Measurements from ENCODE around the gene GOLPH3L.
"Not testable (repeated sequence)": the region's sequence is repeated elsewhere in the genome, so short reads cannot be mapped to it uniquely, and the experiment has no call there.

The GOLPH3L gene

GRCh38 chr1:150634839-150635622 lies 61.9 kb downstream of the GOLPH3L start:
- TF ChIP-seq WT1 (tag by site-specific recombination; IDR thresholded peaks at IDR 0.05), result peak; percentile 74

GRCh38 chr1:150629115-150629928 lies 67.6 kb downstream of the GOLPH3L start, which contains the start of gene ENSA:
TSS of gene ENSA (minus strand) at chr1:150629612. CDS start at chr1:150629470, 142 bp downstream.
- no peaks in the 10 kb centered on the region for H3K4me1 ChIP-seq (ENCODE audit: control insufficient read depth, insufficient read depth, low read length)
- peaks cover 7 to 35% of the 10 kb centered on the region in 2 experiments for H3K36me3 ChIP-seq (ENCODE audit: control insufficient read depth in 2 of 2, insufficient read depth in 1 of 2, low read length in 2 of 2)
- H3K27ac ChIP-seq (ENCODE audit: extremely low read depth, low read depth, low read length), result peak within 1 kb of the TSS; percentile 61
- ChIA-PET POLR2A (interaction anchor here (0.5 to 3.0 kb wide), 30 partner anchors 8 to 394 kb away, joined by 3 to 56 read pairs (median 5); partner anchors contain the start of genes ADAMTSL4, GOLPH3L and MCL1), CTCF (interaction anchor here (0.6 to 1.8 kb wide), 5 partner anchors 10 to 712 kb away, joined by 3 to 9 read pairs (median 4); no protein-coding TSS in a partner anchor)
- H3K4me3 ChIP-seq (ENCODE audit: low read depth, low read length), result peak within 1 kb of the TSS; percentile 77
- H3K9me3 ChIP-seq (ENCODE audit: control insufficient read depth, insufficient read depth, low read depth, low read length), result no peaks in the 10 kb centered on the region
- no peak for TF ChIP-seq ZNF544 (tag by site-specific recombination; IDR thresholded peaks at IDR 0.05)
- no peak for TF ChIP-seq ZNF558 (tag by site-specific recombination; IDR thresholded peaks at IDR 0.05)
- TF ChIP-seq ZNF777 (tag by site-specific recombination; IDR thresholded peaks at IDR 0.05; ENCODE audit: borderline replicate concordance), result no peak
- no peak for TF ChIP-seq ZNF621 (tag by site-specific recombination; IDR thresholded peaks at IDR 0.05)
- TF ChIP-seq, protein P1, sequence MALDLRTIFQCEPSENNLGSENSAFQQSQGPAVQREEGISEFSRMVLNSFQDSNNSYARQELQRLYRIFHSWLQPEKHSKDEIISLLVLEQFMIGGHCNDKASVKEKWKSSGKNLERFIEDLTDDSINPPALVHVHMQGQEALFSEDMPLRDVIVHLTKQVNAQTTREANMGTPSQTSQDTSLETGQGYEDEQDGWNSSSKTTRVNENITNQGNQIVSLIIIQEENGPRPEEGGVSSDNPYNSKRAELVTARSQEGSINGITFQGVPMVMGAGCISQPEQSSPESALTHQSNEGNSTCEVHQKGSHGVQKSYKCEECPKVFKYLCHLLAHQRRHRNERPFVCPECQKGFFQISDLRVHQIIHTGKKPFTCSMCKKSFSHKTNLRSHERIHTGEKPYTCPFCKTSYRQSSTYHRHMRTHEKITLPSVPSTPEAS (tag by site-specific recombination; IDR thresholded peaks at IDR 0.05), result no peak
- peak; percentile 80 for TF ChIP-seq SP3 (tag by site-specific recombination; IDR thresholded peaks at IDR 0.05)
- no peak for TF ChIP-seq ZNF266 (tag by site-specific recombination; IDR thresholded peaks at IDR 0.05; ENCODE audit: low read depth)
- TF ChIP-seq ZNF510 (tag by site-specific recombination; IDR thresholded peaks at IDR 0.05; ENCODE audit: insufficient replicate concordance), result no peak
- TF ChIP-seq ZNF624 (tag by site-specific recombination; IDR thresholded peaks at IDR 0.05), result no peak
- no peak for TF ChIP-seq ZNF140 (tag by site-specific recombination; IDR thresholded peaks at IDR 0.05)
- no peak for TF ChIP-seq ZNF302 (tag by site-specific recombination; IDR thresholded peaks at IDR 0.05; ENCODE audit: low read depth)
- TF ChIP-seq ZBTB17 (tag by site-specific recombination; IDR thresholded peaks at IDR 0.05), result peak; percentile 53
- TF ChIP-seq SALL2 (tag by site-specific recombination; IDR thresholded peaks at IDR 0.05; ENCODE audit: borderline replicate concordance), result no peak
- TF ChIP-seq, protein P2, sequence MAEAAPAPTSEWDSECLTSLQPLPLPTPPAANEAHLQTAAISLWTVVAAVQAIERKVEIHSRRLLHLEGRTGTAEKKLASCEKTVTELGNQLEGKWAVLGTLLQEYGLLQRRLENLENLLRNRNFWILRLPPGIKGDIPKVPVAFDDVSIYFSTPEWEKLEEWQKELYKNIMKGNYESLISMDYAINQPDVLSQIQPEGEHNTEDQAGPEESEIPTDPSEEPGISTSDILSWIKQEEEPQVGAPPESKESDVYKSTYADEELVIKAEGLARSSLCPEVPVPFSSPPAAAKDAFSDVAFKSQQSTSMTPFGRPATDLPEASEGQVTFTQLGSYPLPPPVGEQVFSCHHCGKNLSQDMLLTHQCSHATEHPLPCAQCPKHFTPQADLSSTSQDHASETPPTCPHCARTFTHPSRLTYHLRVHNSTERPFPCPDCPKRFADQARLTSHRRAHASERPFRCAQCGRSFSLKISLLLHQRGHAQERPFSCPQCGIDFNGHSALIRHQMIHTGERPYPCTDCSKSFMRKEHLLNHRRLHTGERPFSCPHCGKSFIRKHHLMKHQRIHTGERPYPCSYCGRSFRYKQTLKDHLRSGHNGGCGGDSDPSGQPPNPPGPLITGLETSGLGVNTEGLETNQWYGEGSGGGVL (tag by site-specific recombination; IDR thresholded peaks at IDR 0.05), result no peak
- peak; percentile 18 for TF ChIP-seq ZBTB7A (tag by site-specific recombination; IDR thresholded peaks at IDR 0.05; ENCODE audit: low read depth)
- TF ChIP-seq ZNF76 (tag by site-specific recombination; IDR thresholded peaks at IDR 0.05; ENCODE audit: borderline replicate concordance, low read depth), result peak; percentile 32; the same call in 1 of the 2 replicates
- 0 out of 2 replicates have a peak, but pooled peaks have one; percentile 49 for TF ChIP-seq KLF16 (tag by site-specific recombination; IDR thresholded peaks at IDR 0.05)
- TF ChIP-seq ZNF184 (tag by site-specific recombination; IDR thresholded peaks at IDR 0.05), result no peak
- TF ChIP-seq ZBTB48 (tag by site-specific recombination; IDR thresholded peaks at IDR 0.05), result peak; percentile 52
- no peak for TF ChIP-seq ZNF596 (tag by site-specific recombination; IDR thresholded peaks at IDR 0.05)
- no peak for TF ChIP-seq ZNF292 (tag by site-specific recombination; IDR thresholded peaks at IDR 0.05; ENCODE audit: borderline replicate concordance, low read depth)
- TF ChIP-seq ZNF121 (tag by site-specific recombination; IDR thresholded peaks at IDR 0.05), result no peak
- no peak for TF ChIP-seq ZNF548 (tag by site-specific recombination; IDR thresholded peaks at IDR 0.05)
- TF ChIP-seq ZBTB49 (tag by site-specific recombination; IDR thresholded peaks at IDR 0.05; ENCODE audit: low read depth), result no peak
- TF ChIP-seq ZNF138 (tag by site-specific recombination; IDR thresholded peaks at IDR 0.05; ENCODE audit: borderline replicate concordance), result no peak
- no peak; the same call in 1 of the 2 replicates for TF ChIP-seq KLF9 (tag by site-specific recombination; IDR thresholded peaks at IDR 0.05; ENCODE audit: low read depth)
- TF ChIP-seq IKZF3 (tag by site-specific recombination; IDR thresholded peaks at IDR 0.05), result no peak
- TF ChIP-seq FEZF1 (tag by site-specific recombination; IDR thresholded peaks at IDR 0.05), result no peak

More at GRCh38 chr1:150634839-150635622, 61.9 kb downstream of the GOLPH3L start:
- CTCF ChIA-PET; POLR2A ChIA-PET; H3K4me3 ChIP-seq (ENCODE audit: low read depth, low read length); H3K9me3 ChIP-seq (ENCODE audit: control insufficient read depth, insufficient read depth, low read depth, low read length); H3K36me3 ChIP-seq (ENCODE audit: control insufficient read depth in 2 of 2, insufficient read depth in 1 of 2, low read length in 2 of 2); H3K27ac ChIP-seq (ENCODE audit: extremely low read depth, low read depth, low read length); H3K4me1 ChIP-seq (ENCODE audit: control insufficient read depth, insufficient read depth, low read length): not testable (repeated sequence)

Measured in HEK293 (cell line).